Sigmoid colon (tissue), 7 donors: Measurements from ENCODE around the gene OR2L8. TPM values are rescaled to one million over a fixed set of nuclear protein-coding genes. Genes with fewer than 3 reads are reported as not detected.

Experiments
- DNase-seq: peaks from one replicate; pipeline ENCODE4 v3.0.0-alpha.2; 2019
- H3K27ac ChIP-seq, 4 donors: fragments of 200-600 bp; sonication (generic); one replicate each; pipeline ENCODE4 v1.5.1; 2016 to 2019; ENCODE audit warnings: mild to moderate bottlenecking in 1 of 4
- H3K27me3 ChIP-seq, 3 donors: fragments of 200-600 bp; sonication (generic); one replicate each; pipeline ENCODE4 v1.5.1; 2019; ENCODE audit warnings: mild to moderate bottlenecking in 1 of 3
- H3K36me3 ChIP-seq, 4 donors: fragments of 200-600 bp; sonication (generic); one replicate each; pipeline ENCODE4 v1.5.1; 2016 to 2019
- H3K4me1 ChIP-seq, 4 donors: fragments of 200-600 bp; sonication (generic); one replicate each; pipeline ENCODE4 v1.5.1; 2017 to 2019
- H3K4me3 ChIP-seq, 4 donors: fragments of 200-600 bp; sonication (generic); one replicate each; pipeline ENCODE4 v1.5.1; 2017 to 2019; ENCODE audit warnings: mild to moderate bottlenecking in 2 of 4, moderate library complexity in 1 of 4
- H3K9me3 ChIP-seq, 4 donors: fragments of 200-600 bp in 3 of 4; sonication (generic) in 3 of 4; one replicate each; pipeline versions ENCODE4 v1.5.1 to v1.6.1; 2013 to 2019
- EP300 ChIP-seq, 4 donors: sonication (generic); formaldehyde crosslinking; IDR thresholded peaks; one replicate each; pipeline ENCODE4 v1.6.1; 2017; ENCODE audit warnings: antibody characterized with exemption in 4 of 4
- POLR2A ChIP-seq, 2 donors: fragments of 450-650 bp; IDR thresholded peaks; one replicate each; pipeline ENCODE4 v1.6.1; 2016; ENCODE audit warnings: antibody characterized with exemption in 2 of 2, mild to moderate bottlenecking in 2 of 2, moderate library complexity in 2 of 2
- POLR2AphosphoS5 ChIP-seq, 4 donors: sonication (generic); formaldehyde crosslinking; IDR thresholded peaks; one replicate each; pipeline ENCODE4 v1.6.1; 2017; ENCODE audit warnings: antibody characterized with exemption in 4 of 4
- WGBS, 2 donors: extraction: QIAGEN DNeasy Blood & Tissue Kit; methylation state at CpG; one replicate each; pipeline ENCODE4 v1.1.7; 2013; 5-methylcytosine and 5-hydroxymethylcytosine counted together
- intact Hi-C: fragments of 100-400 bp; cut with DNase I; formaldehyde crosslinking; loops from one replicate; pipeline ENCODE4 v1.15.1; 2023
- polyA plus RNA-seq, 3 donors: library from polyadenylated mRNA; stranded (reverse); fragments of 200-250 nt; gene quantifications; one replicate each; pipeline ENCODE4 v1.2.3, GENCODE V29; 2013
- total RNA-seq, 4 donors: library from RNA; depleted of rRNA; stranded (reverse); fragments of >200 nt; gene quantifications; one replicate each; pipeline ENCODE4 v1.1.0, GENCODE V29; 2016
- TF ChIP-seq, protein P1 (sequence below), 4 experiments: fragments of 450-650 bp in 3 of 4; fragments of 200-600 bp in 1 of 4; IDR thresholded peaks; one replicate each; pipeline ENCODE4 v1.5.1; 2016 to 2019; ENCODE audit warnings: antibody characterized with exemption in 4 of 4, mild to moderate bottlenecking in 3 of 4, moderate library complexity in 2 of 4
- donor health status: healthy with polysubstance abuse.
- donor health status: Bipolar disorder and iron deficiency.
- donor health status: healthy.

Gene OR2L8
- total and polyA plus RNA-seq, 7 donors, result not detected

DNA sequence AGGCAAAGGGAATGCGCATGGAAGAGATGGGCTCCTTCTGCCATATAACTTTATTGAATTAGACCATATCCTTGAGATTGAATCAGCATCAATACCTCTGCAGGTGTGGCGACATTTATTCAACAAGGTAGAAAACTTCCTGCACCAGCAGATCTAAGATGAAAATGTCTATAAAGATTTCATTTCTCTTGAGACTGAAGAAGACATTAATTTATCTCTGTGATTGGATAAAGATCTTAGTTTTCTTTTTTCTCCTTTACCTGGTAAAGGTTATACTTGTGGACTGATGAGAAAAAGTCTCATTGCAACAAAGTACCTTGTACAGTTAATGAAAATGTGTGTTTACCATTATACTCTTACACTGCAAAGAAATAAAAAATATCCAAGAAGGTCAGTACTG, 28.7 kb upstream of the OR2L8 start, which contains the start of gene OR2T8:
OR2T8 (plus strand) TSS at position 301 of the 400 bp plus-strand sequence. CDS start 766 bp downstream, outside the sequence.
- WGBS, 2 donors, result 92 to 94% methylated on average over 2 of the region's 2 CpGs
- intact Hi-C loops, result no loop called here
- H3K27ac ChIP-seq, result no peak within 1 kb of the TSS

DNA sequence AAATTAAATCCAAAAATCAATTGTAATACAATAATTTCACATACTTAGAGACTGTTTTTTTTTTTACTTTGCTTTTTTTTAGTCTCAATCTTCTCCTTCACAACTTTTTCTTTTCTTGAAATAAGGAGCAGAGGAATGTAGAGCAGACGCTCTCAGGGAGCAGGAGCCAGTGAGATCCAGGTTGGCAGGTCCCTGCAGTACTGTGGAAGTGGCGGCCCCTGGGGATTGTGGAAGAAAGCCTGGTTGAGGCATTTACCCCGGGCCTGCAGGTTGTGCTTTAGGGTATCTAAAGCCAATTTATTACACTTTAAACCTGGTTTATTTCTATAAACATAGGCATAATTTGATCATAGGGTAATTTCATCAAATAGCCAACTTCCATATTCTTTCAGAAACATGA, 24.7 kb upstream of the OR2L8 start:
- no peaks in the 10 kb centered on the region for H3K36me3 ChIP-seq
- intact Hi-C loops, result no loop called here
- DNase-seq, result no peak
- H3K27me3 ChIP-seq, result no peaks in the 10 kb centered on the region
- no peaks in the 10 kb centered on the region for H3K4me1 ChIP-seq
- no peaks in the 10 kb centered on the region for H3K9me3 ChIP-seq
- no peak overlapping the region for H3K4me3 ChIP-seq
- no peak for TF ChIP-seq POLR2A (IDR thresholded peaks at IDR 0.05)
- TF ChIP-seq EP300 (IDR thresholded peaks at IDR 0.05), result no peak
- TF ChIP-seq POLR2AphosphoS5 (IDR thresholded peaks at IDR 0.05), result no peak
- TF ChIP-seq, protein P1, sequence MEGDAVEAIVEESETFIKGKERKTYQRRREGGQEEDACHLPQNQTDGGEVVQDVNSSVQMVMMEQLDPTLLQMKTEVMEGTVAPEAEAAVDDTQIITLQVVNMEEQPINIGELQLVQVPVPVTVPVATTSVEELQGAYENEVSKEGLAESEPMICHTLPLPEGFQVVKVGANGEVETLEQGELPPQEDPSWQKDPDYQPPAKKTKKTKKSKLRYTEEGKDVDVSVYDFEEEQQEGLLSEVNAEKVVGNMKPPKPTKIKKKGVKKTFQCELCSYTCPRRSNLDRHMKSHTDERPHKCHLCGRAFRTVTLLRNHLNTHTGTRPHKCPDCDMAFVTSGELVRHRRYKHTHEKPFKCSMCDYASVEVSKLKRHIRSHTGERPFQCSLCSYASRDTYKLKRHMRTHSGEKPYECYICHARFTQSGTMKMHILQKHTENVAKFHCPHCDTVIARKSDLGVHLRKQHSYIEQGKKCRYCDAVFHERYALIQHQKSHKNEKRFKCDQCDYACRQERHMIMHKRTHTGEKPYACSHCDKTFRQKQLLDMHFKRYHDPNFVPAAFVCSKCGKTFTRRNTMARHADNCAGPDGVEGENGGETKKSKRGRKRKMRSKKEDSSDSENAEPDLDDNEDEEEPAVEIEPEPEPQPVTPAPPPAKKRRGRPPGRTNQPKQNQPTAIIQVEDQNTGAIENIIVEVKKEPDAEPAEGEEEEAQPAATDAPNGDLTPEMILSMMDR (IDR thresholded peaks at IDR 0.05), result no peak
- H3K27ac ChIP-seq, result no peak overlapping the region
- 69 to 73% methylated on average over 3 of the region's 3 CpGs for WGBS, 2 donors

More for the DNA sequence above, 28.7 kb upstream of the OR2L8 start, which contains the start of gene OR2T8:
- Histone ChIP-seq H3K27me3 (no peaks in the 10 kb centered on the region), H3K4me3 (no peak within 1 kb of the TSS), H3K36me3 (no peaks in the 10 kb centered on the region), H3K9me3 (no peaks in the 10 kb centered on the region), H3K4me1 (no peaks in the 10 kb centered on the region)
- DNase-seq, result no peak
- TF ChIP-seq POLR2A (IDR thresholded peaks at IDR 0.05), result no peak
- no peak for TF ChIP-seq EP300 (IDR thresholded peaks at IDR 0.05)
- TF ChIP-seq POLR2AphosphoS5 (IDR thresholded peaks at IDR 0.05), result no peak

DNA sequence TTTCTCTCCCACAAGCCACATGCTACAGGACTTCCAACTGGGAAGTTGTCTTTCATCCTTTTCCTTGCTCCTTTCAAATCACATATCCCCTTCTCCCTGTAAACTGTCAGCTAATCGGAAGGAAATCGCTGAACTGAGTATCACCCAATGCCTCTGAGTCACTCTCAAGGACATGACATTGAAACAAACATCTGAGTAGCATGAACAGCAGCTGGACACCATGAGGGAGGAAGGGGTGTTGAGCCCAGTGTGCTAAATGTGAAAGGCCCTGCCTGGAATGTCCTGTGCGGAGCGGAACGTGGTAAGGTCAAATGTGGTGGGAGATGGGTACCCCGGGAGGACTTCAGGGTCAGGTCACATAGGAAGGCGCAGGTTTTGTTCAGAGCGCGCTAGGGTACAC, 23.8 kb upstream of the OR2L8 start, which contains the start of gene OR2AJ1:
OR2AJ1 (plus strand) TSS at position 22 of the 400 bp plus-strand sequence. CDS start 8,880 bp downstream, outside the sequence.
- H3K4me1 ChIP-seq, result no peaks in the 10 kb centered on the region
- no peak within 1 kb of the TSS for H3K27ac ChIP-seq
- intact Hi-C loops, result no loop called here
- DNase-seq, result no peak
- H3K27me3 ChIP-seq, result no peaks in the 10 kb centered on the region
- 92 to 93% methylated on average over 9 of the region's 9 CpGs for WGBS, 2 donors
- H3K9me3 ChIP-seq, result no peaks in the 10 kb centered on the region
- H3K4me3 ChIP-seq, result no peak within 1 kb of the TSS
- no peaks in the 10 kb centered on the region for H3K36me3 ChIP-seq
- TF ChIP-seq POLR2A (IDR thresholded peaks at IDR 0.05) (no peak), EP300 (IDR thresholded peaks at IDR 0.05) (no peak), POLR2AphosphoS5 (IDR thresholded peaks at IDR 0.05) (no peak)
- TF ChIP-seq, protein P1 (IDR thresholded peaks at IDR 0.05), result no peak

DNA sequence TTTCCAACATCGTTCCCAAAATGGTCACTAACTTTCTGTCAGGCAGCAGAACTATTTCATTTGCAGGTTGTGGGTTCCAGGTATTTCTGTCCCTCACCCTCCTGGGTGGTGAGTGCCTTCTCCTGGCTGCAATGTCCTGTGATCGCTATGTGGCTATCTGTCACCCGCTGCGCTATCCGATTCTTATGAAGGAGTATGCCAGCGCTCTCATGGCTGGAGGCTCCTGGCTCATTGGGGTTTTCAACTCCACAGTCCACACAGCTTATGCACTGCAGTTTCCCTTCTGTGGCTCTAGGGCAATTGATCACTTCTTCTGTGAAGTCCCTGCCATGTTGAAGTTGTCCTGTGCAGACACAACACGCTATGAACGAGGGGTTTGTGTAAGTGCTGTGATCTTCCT, 14.7 kb upstream of the OR2L8 start:
- WGBS, 2 donors, result 94 to 96% methylated on average over 8 of the region's 8 CpGs
- peak; percentile 57 for DNase-seq
- Histone ChIP-seq H3K27ac (no peak overlapping the region), H3K36me3 (no peaks in the 10 kb centered on the region), H3K4me3 (no peak overlapping the region), H3K4me1 (peaks cover 0 to 4% (median 0%) of the 10 kb centered on the region in 4 donors), H3K9me3 (peaks cover 0 to 5% (median 0%) of the 10 kb centered on the region in 4 donors), H3K27me3 (peaks cover 0 to 13% (median 0%) of the 10 kb centered on the region in 3 donors)
- intact Hi-C loops, result no loop called here
- TF ChIP-seq POLR2AphosphoS5 (IDR thresholded peaks at IDR 0.05) (no peak), POLR2A (IDR thresholded peaks at IDR 0.05) (no peak), EP300 (IDR thresholded peaks at IDR 0.05) (no peak)
- TF ChIP-seq, protein P1 (IDR thresholded peaks at IDR 0.05), result no peak

DNA sequence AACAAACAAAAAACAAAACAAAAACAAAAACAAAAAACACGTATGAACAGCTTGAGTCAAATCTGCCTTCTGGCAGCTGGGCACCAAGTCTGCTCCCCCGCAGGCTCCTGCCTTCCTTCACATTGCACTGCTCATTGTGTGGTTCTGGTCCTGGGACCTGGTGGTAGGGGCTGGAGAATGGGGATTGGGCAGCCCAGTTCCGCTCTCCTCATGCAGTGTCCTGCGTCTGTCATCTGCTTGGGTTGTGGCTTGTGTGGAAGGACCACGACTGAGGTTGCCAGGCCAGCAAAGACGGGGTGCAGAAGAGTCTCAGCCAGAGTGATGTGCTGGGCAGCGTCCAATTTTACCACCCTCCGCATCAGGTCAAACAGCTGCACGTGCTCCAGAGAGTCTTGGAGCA, 12.9 kb upstream of the OR2L8 start:
- no peak for DNase-seq
- 92 to 94% methylated on average over 9 of the region's 9 CpGs for WGBS, 2 donors
- H3K36me3 ChIP-seq, result no peaks in the 10 kb centered on the region
- intact Hi-C loops, result no loop called here
- no peak overlapping the region for H3K4me3 ChIP-seq
- peaks cover 0 to 4% (median 0%) of the 10 kb centered on the region in 4 donors for H3K4me1 ChIP-seq
- peaks cover 0 to 13% (median 0%) of the 10 kb centered on the region in 3 donors for H3K27me3 ChIP-seq
- TF ChIP-seq EP300 (IDR thresholded peaks at IDR 0.05) (no peak), POLR2AphosphoS5 (IDR thresholded peaks at IDR 0.05) (no peak), POLR2A (IDR thresholded peaks at IDR 0.05) (no peak)
- TF ChIP-seq, protein P1 (IDR thresholded peaks at IDR 0.05), result no peak
- H3K27ac ChIP-seq, result no peak overlapping the region
- H3K9me3 ChIP-seq, result peaks cover 0 to 5% (median 0%) of the 10 kb centered on the region in 4 donors
